ENCODE measurements around the gene PKNOX2. TPM values are rescaled to one million over a fixed set of nuclear protein-coding genes. Genes with fewer than 3 reads are reported as not detected.

The PKNOX2 gene
- total RNA-seq, 1 experiment from 2014 or later, result 3.7 TPM

DNA sequence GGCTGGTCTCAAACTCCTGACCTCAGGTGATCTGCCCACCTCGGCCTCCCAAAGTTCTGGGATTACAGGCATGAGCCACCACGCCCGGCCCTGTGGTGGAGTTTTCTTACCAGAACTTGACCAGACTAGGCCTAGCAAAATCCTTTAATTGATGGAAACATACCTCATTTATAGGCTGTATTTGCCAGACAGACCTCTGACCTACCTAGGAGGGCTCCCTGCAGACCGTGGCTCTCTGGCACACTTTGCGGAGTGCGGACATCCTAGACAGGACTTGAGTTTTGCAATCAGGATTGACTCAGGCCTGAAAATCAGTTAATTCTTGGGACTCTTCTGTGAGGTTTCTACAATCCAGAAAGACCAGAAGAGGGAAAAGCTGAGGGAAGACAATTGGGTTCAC, 278.4 kb downstream of the PKNOX2 start (continued):
- TF ChIP-seq ZNF317 (CRISPR knock-in tag; IDR thresholded peaks at IDR 0.05; ENCODE audit: borderline replicate concordance, low read depth), result no peak
- TF ChIP-seq ZNF423 (CRISPR knock-in tag; IDR thresholded peaks at IDR 0.05), result no peak

DNA sequence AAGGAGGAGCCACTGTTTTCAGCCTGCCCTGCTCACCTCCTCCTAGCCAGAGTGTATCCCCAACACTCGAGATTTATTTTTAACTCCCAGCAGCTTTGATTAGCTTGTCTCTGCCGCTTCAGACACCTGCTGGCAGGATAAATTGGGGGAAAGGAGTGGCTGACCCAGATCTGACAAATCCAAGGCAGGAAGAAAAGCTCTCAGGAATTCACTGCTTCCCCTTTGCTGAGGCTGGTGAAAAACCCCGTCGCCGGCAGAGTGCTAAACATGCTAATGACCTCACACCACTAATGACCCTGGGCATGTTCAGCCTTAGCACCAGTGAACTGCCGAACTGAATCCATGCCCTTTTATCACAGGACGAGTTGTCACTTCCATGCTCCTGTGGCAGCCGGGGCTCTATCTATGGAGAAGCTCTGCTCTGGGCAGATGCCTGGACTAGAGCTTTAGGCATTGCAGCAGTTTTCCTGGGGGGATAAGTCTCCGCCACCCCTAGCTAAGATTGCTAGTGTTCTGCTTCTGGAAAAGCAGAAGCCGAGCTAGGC, 279.3 kb downstream of the PKNOX2 start:
- DNase-seq (ENCODE audit: low spot score) (peak; percentile 43), ATAC-seq (peak; percentile 78)
- POLR2A ChIA-PET, result interaction anchor here (0.6 to 0.7 kb wide), 2 partner anchors 9 to 10 kb away, joined by 3 read pairs; no protein-coding TSS in a partner anchor
- CTCF ChIA-PET, result interaction anchor here (0.8 to 2.0 kb wide), 8 partner anchors 20 to 353 kb away, joined by 3 to 10 read pairs (median 3); partner anchors contain the start of genes EI24 and FEZ1
- peak overlapping the region; percentile 53 for H3K4me3 Mint-ChIP-seq
- no peak for TF ChIP-seq NFYB (CRISPR knock-in tag; conservative IDR thresholded peaks at IDR 0.05; ENCODE audit: low read depth)
- TF ChIP-seq SOX15 (CRISPR knock-in tag; IDR thresholded peaks at IDR 0.05), result no peak
- no peak for TF ChIP-seq FOXJ3 (CRISPR knock-in tag; IDR thresholded peaks at IDR 0.05; ENCODE audit: borderline replicate concordance)
- no peak for TF ChIP-seq NR1H2 (CRISPR knock-in tag; IDR thresholded peaks at IDR 0.05)
- TF ChIP-seq ZBTB21 (CRISPR knock-in tag; IDR thresholded peaks at IDR 0.05; ENCODE audit: borderline replicate concordance), result 0 out of 2 replicates have a peak, but pooled peaks have one; percentile 45
- no peak for TF ChIP-seq EMX1 (CRISPR knock-in tag; IDR thresholded peaks at IDR 0.05)
- TF ChIP-seq, protein P1, sequence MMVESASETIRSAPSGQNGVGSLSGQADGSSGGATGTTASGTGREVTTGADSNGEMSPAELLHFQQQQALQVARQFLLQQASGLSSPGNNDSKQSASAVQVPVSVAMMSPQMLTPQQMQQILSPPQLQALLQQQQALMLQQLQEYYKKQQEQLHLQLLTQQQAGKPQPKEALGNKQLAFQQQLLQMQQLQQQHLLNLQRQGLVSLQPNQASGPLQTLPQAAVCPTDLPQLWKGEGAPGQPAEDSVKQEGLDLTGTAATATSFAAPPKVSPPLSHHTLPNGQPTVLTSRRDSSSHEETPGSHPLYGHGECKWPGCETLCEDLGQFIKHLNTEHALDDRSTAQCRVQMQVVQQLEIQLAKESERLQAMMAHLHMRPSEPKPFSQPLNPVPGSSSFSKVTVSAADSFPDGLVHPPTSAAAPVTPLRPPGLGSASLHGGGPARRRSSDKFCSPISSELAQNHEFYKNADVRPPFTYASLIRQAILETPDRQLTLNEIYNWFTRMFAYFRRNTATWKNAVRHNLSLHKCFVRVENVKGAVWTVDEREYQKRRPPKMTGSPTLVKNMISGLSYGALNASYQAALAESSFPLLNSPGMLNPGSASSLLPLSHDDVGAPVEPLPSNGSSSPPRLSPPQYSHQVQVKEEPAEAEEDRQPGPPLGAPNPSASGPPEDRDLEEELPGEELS (CRISPR knock-in tag; IDR thresholded peaks at IDR 0.05), result 0 out of 2 replicates have a peak, but pooled peaks have one; percentile 12
- peak; percentile 50; the same call in 1 of the 2 replicates for TF ChIP-seq ETV6 (CRISPR knock-in tag; IDR thresholded peaks at IDR 0.05)
- TF ChIP-seq CREM (CRISPR knock-in tag; IDR thresholded peaks at IDR 0.05), result 0 out of 2 replicates have a peak, but pooled peaks have one; percentile 25
- TF ChIP-seq IRF2 (CRISPR knock-in tag; IDR thresholded peaks at IDR 0.05; ENCODE audit: borderline replicate concordance, low read depth), result no peak
- no peak for TF ChIP-seq NFE2L1 (CRISPR knock-in tag; IDR thresholded peaks at IDR 0.05)
- no peak for TF ChIP-seq NR2C2 (CRISPR knock-in tag; IDR thresholded peaks at IDR 0.05)
- TF ChIP-seq, protein P2, sequence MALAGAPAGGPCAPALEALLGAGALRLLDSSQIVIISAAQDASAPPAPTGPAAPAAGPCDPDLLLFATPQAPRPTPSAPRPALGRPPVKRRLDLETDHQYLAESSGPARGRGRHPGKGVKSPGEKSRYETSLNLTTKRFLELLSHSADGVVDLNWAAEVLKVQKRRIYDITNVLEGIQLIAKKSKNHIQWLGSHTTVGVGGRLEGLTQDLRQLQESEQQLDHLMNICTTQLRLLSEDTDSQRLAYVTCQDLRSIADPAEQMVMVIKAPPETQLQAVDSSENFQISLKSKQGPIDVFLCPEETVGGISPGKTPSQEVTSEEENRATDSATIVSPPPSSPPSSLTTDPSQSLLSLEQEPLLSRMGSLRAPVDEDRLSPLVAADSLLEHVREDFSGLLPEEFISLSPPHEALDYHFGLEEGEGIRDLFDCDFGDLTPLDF (CRISPR knock-in tag; IDR thresholded peaks at IDR 0.05), result no peak
- TF ChIP-seq ZNF121 (CRISPR knock-in tag; IDR thresholded peaks at IDR 0.05), result no peak
- TF ChIP-seq, protein P3, sequence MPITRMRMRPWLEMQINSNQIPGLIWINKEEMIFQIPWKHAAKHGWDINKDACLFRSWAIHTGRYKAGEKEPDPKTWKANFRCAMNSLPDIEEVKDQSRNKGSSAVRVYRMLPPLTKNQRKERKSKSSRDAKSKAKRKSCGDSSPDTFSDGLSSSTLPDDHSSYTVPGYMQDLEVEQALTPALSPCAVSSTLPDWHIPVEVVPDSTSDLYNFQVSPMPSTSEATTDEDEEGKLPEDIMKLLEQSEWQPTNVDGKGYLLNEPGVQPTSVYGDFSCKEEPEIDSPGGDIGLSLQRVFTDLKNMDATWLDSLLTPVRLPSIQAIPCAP (CRISPR knock-in tag; IDR thresholded peaks at IDR 0.05), result no peak
- TF ChIP-seq, protein P4, sequence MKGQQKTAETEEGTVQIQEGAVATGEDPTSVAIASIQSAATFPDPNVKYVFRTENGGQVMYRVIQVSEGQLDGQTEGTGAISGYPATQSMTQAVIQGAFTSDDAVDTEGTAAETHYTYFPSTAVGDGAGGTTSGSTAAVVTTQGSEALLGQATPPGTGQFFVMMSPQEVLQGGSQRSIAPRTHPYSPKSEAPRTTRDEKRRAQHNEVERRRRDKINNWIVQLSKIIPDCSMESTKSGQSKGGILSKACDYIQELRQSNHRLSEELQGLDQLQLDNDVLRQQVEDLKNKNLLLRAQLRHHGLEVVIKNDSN (CRISPR knock-in tag; IDR thresholded peaks at IDR 0.05), result no peak
- H3K27ac Mint-ChIP-seq, result peak overlapping the region; percentile 99
- peaks cover 46% of the 10 kb centered on the region for H3K4me1 Mint-ChIP-seq
- H3K9me3 Mint-ChIP-seq, result no peaks in the 10 kb centered on the region
- no peaks in the 10 kb centered on the region; the same call in 1 of the 2 replicates for H3K27me3 Mint-ChIP-seq (ENCODE audit: low read depth)
- H3K36me3 Mint-ChIP-seq, result no peaks in the 10 kb centered on the region

DNA sequence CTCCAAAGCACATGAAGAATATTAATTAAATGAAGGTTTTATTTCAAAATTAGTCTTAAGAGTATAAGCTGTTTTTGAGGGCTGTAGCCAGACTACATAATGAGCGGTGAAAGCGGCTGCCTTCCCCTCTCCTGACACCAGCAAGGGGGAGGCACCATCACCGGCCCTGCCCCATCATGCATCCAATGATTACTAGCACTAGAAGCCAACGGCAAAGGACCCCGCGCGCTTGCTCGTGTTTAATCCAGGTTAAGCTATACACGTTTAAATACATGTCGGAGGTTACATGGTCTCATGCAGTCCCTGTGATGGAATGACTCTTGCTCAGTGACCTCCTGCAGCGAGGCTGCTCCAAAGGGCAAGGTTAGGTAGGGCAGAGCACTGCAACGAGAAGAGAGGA, 281.2 kb downstream of the PKNOX2 start:
- Mint-ChIP-seq H3K36me3 (no peaks in the 10 kb centered on the region), H3K9me3 (no peaks in the 10 kb centered on the region), H3K4me1 (peaks cover 50% of the 10 kb centered on the region), H3K27ac (no peak overlapping the region), H3K27me3 (ENCODE audit: low read depth) (no peaks in the 10 kb centered on the region; the same call in 1 of the 2 replicates), H3K4me3 (no peak overlapping the region)
- ATAC-seq, result no peak
- ChIA-PET CTCF (no interaction called here), POLR2A (no interaction called here)
- no peak for DNase-seq (ENCODE audit: low spot score)
- TF ChIP-seq, protein P5, sequence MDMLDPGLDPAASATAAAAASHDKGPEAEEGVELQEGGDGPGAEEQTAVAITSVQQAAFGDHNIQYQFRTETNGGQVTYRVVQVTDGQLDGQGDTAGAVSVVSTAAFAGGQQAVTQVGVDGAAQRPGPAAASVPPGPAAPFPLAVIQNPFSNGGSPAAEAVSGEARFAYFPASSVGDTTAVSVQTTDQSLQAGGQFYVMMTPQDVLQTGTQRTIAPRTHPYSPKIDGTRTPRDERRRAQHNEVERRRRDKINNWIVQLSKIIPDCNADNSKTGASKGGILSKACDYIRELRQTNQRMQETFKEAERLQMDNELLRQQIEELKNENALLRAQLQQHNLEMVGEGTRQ (CRISPR knock-in tag; IDR thresholded peaks at IDR 0.05), result no peak
- TF ChIP-seq CREM (CRISPR knock-in tag; IDR thresholded peaks at IDR 0.05) (no peak), ATF1 (CRISPR knock-in tag; IDR thresholded peaks at IDR 0.05) (no peak), ZNF317 (CRISPR knock-in tag; IDR thresholded peaks at IDR 0.05; ENCODE audit: borderline replicate concordance, low read depth) (no peak), RORB (CRISPR knock-in tag; IDR thresholded peaks at IDR 0.05) (no peak)
- TF ChIP-seq, protein P1 (CRISPR knock-in tag; IDR thresholded peaks at IDR 0.05), result no peak
- TF ChIP-seq, protein P6, sequence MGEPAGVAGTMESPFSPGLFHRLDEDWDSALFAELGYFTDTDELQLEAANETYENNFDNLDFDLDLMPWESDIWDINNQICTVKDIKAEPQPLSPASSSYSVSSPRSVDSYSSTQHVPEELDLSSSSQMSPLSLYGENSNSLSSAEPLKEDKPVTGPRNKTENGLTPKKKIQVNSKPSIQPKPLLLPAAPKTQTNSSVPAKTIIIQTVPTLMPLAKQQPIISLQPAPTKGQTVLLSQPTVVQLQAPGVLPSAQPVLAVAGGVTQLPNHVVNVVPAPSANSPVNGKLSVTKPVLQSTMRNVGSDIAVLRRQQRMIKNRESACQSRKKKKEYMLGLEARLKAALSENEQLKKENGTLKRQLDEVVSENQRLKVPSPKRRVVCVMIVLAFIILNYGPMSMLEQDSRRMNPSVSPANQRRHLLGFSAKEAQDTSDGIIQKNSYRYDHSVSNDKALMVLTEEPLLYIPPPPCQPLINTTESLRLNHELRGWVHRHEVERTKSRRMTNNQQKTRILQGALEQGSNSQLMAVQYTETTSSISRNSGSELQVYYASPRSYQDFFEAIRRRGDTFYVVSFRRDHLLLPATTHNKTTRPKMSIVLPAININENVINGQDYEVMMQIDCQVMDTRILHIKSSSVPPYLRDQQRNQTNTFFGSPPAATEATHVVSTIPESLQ (CRISPR knock-in tag; IDR thresholded peaks at IDR 0.05), result no peak

All from WTC11 (cell line).